Measurements from ENCODE around the gene ZNF593OS.

Gene ZNF593OS

DNA sequence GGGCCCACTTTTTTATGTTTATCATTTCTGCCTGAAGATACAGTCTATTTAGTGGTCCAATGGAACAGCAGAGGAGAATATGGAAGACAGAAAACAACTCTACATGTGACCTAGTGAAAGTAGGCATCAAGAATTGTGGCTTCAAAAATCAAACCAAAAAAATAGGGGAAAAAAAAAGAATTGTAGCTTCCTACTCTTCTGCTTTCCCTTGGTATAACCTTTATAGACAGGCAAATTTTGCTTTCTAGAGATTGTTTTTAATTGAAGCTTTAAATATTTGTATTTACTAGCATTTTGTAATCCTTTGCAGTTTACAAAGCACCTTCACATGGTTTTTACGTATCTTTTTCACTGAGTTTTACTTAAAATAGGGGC is 45.7 kb downstream of the ZNF593OS start:
- no peak for DNase-seq

DNA sequence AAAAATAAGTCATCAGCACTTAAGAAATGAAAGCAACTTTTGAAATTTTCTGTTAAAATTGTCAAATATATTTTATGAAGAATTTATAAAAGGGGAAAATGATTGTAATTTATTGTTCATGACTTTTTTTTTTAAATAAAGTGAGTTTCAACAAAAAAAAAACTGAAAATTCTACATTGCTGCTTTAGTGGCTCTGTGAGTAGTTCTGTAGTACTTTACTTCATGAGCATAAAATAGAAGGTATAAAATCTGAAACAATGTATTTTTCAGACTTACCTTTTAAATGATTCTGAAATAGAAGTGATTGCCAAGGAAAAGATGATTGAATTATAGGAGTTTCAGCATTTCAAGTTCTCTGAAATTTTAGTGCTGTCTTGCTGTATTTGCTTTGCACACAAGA is 46.2 kb downstream of the ZNF593OS start:
- DNase-seq = no peak

DNA sequence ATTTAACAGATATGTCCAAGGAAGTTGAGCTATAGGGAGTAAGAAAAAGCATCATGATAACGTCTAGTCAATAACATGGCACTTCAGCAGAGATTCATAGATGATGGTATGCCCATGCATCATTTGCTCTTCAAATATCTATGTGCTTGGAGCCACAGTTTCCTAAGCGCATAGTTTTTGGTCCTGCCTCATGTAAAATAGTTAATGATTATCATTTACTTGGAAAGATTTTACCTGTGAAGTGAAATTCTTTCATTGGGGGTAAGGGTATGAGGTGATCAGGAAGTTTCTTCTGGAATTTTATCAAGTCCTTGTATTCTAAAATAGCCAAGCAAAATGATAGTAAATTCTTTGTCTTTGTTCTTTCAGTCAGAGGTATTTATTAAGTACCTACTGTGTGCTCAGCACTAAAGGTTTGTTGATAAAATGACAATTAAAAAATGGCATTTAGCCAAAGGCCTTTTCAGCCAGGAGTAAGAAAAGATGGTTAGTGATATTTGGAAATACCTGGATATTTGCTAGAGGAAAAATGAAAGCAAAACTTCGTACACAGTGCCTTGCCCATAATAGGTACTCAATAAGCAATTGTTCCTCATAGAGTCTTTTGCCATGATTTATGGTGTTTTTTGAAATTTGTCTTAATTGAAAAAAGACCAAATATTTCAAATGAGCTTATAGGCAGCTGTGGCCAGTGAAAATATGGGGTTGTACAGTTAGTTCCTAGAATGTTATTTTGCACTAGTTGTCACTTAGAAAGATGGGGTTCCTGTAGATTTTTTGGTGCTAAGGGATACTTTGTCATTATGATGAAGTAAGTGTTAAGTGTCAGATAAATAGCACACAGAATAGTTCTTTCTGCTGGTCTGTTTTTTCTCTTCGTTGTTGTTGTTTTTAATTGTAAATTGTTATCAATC is 47.0 kb downstream of the ZNF593OS start:
- no peak for DNase-seq

DNA sequence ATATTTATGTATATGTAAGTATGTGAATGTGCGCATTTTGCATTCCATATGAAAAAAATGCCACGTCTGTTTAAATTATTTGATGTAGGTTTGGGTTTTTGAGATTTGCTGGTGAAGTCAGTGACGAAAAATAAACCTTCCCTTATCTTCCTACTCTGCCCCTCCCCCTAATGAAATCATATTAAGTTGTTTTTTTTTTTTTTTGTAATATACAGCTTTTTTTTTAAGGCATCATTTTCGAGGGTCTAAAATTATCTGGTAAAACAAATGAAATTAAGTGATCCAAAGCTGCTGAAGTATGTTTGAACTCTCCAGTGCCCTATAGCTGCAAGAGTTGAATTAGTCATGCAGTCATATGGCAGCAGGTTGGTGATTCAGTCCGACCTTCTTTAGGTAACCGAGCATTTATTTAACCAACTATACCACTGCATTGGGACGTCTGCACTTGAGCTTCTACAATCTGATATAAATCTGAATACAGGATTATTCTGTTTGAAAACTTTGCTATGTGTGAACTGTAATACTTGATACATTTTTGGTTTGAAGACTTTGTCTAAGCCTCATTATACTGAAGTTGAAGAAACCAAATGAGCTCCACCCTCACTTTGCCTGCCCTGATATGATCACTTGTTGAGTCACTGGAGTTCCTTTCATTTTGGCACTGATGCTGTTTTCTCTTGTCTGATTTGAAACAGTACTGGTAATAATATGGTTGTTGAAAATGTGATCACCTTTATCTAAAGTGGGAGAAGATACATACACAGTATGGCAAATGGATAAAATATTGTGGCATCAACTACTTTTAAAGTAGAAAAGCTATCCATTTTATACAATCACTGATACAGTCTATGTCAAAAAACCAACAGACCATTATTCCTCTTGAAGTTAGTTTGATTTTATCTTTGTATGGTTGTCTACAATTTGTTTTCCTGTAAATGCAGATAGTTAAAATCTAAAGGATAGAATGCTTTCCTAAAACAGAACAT is 48.4 kb downstream of the ZNF593OS start:
- DNase-seq = no peak

DNA sequence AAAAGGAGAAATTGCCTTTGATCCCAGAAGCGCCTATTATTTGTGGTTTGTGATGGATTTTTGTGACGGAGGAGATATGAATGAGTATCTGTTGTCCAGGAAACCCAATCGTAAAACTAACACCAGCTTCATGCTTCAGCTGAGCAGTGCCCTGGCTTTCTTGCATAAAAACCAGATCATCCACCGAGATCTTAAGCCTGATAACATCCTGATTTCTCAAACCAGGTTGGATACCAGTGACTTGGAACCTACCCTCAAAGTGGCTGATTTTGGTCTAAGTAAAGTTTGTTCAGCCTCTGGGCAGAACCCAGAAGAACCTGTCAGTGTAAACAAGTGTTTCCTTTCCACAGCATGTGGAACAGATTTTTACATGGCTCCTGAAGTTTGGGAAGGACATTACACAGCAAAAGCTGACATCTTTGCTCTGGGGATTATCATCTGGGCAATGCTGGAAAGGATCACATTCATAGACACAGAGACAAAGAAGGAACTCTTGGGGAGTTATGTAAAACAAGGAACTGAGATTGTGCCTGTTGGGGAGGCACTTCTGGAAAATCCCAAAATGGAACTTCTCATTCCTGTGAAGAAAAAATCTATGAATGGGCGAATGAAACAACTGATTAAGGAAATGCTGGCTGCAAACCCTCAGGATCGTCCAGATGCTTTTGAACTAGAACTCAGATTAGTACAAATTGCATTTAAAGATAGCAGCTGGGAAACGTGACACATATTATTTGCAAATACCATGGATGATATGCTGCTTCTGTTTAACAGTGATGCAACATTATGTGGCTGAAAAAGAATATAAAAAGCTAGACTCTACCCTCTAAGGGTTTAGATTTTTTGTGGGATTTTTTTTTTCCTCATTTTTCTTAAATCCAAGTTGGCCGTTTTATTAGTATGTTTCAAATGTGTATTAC is 49.5 kb downstream of the ZNF593OS start:
- DNase-seq = no peak

DNA sequence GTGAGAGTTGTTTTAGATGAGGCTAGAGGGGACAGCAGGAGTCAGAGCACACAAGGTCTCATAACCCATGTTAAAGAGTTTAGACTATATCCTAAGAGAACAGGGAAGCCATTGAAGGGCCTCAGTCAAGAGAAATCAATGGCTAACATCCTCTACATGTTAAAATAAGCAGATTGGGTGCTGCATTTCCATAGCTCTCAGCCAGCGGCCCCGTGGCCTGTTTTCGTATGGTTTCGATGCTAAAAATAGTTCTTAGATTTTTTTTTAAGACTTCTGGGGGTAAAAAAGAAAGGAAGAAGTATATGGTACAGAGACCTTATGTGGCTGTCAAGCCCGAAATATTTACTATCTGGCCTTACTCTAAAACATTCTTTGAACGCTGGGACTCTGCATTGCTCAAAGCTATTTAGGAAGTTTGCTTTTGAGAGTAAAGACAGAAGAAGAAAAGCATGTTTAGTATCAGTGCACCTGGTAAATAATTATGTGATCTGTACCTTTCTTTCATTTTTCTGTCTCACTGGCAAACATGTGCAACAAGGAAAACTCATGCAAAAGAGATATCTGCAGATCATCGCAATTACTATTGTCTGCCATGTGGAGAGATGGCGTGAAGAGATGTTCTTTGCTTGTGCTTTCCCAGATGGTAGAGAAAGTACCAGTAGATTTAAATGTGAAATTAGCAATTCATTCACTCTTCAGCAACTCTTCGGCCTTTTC is 51.6 kb downstream of the ZNF593OS start:
- DNase-seq = no peak
